Activated T-helper 17 cell treated with anti-CD3 and anti-CD28 coated beads, Interleukin-2, amount 50 U/mL, for 72 hours (primary cell): Measurements from ENCODE around the gene CTAGE9. TPM values are rescaled to one million over a fixed set of nuclear protein-coding genes. Genes with fewer than 3 reads are reported as not detected.

Experiments used
- ATAC-seq: fragments of 150-1000 bp; cut with Tn5 transposase; replicated peaks from 2 replicates; pipeline ENCODE4 v1.10.0; 2021; ENCODE audit warnings: mild to moderate bottlenecking, moderate library complexity
- H3K27ac Mint-ChIP-seq: one replicate; pipeline ENCODE4 v1.8.0; 2022; ENCODE audit warnings: mixed read lengths
- H3K27me3 Mint-ChIP-seq: one replicate; pipeline ENCODE4 v1.8.0; 2022; ENCODE audit warnings: mixed read lengths
- H3K36me3 Mint-ChIP-seq: one replicate; pipeline ENCODE4 v1.8.0; 2022; ENCODE audit warnings: low read depth, mild to moderate bottlenecking, mixed read lengths
- H3K4me1 Mint-ChIP-seq: one replicate; pipeline ENCODE4 v1.8.0; 2022; ENCODE audit warnings: mixed read lengths
- H3K4me3 Mint-ChIP-seq: one replicate; pipeline ENCODE4 v1.8.0; 2022; ENCODE audit warnings: mild to moderate bottlenecking, mixed read lengths
- H3K9me3 Mint-ChIP-seq: one replicate; pipeline ENCODE4 v1.8.0; 2022; ENCODE audit warnings: mixed read lengths
- total RNA-seq, 2 donors: library from RNA; stranded (reverse); gene quantifications; one replicate each; pipeline ENCODE4 v1.2.3, GENCODE V29; 2022

The CTAGE9 gene
- total RNA-seq, 2 donors from 2014 or later: not detected

DNA sequence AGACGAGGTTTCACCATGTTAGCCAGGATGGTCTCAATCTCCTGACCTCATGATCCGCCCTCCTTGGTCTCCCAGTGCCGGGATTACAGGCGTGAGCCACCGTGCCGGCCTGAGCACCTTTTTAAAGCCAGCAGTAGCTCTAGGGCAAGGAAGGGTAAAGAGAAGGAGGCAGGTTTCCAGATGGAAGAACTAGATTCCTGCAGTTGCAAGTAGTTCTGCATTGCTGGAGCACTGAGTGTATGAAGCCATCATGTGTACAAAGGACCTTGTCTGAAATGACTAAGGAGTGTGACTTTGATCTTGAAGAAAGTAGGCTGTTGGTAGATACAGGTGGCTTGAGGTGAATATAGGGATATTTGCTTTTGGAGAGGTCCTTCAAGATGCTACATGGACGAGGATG is 13.9 kb downstream of the CTAGE9 start:
- no peak overlapping the region for H3K4me3 Mint-ChIP-seq

DNA sequence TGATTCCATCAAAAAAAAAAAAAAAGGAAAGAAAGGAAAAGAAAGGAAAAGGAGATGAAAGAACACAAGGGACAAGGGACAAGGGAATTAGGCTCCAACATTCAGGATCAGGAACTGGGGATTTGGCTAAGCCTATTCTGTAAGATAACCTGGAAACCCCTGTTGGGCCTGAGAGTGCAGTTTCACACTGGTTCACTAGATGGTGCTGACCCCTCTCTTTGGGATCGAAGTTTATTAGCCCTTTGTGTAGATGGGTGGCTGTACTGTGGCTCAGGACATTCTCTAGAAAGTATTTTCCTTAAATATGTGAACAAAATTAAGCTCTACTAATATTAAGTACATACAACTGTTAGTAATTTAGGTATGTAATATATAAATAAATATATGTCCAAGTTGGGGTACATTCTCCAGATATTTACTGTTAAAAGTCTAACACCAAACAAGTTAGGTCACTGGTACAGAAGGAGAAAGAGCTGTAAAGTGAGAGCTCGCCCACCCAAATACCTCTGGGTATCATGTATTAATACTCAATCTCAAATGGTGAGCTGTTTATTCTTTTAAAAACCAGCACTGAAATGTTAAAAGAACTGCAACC is 15.9 kb downstream of the CTAGE9 start:
- ATAC-seq: peak; percentile 60
- no peak overlapping the region for H3K27ac Mint-ChIP-seq

More for the DNA sequence above, 13.9 kb downstream of the CTAGE9 start:
- Mint-ChIP-seq H3K9me3 (no peaks in the 10 kb centered on the region), H3K27ac (no peak overlapping the region), H3K27me3 (no peaks in the 10 kb centered on the region), H3K4me1 (no peaks in the 10 kb centered on the region), H3K36me3 (no peaks in the 10 kb centered on the region)
- ATAC-seq: no peak

GRCh38 chr6:131693384-131693783 is 17.4 kb downstream of the CTAGE9 start:
- Mint-ChIP-seq H3K4me3 (no peak overlapping the region), H3K4me1 (peaks cover 1% of the 10 kb centered on the region), H3K9me3 (no peaks in the 10 kb centered on the region), H3K36me3 (no peaks in the 10 kb centered on the region), H3K27ac (no peak overlapping the region), H3K27me3 (no peaks in the 10 kb centered on the region)
- ATAC-seq: no peak

More for the DNA sequence above, 15.9 kb downstream of the CTAGE9 start:
- Mint-ChIP-seq H3K4me1 (no peaks in the 10 kb centered on the region), H3K4me3 (no peak overlapping the region), H3K9me3 (no peaks in the 10 kb centered on the region), H3K36me3 (no peaks in the 10 kb centered on the region), H3K27me3 (no peaks in the 10 kb centered on the region)

- H3K4me3 Mint-ChIP-seq: no peak overlapping the region
- H3K9me3 Mint-ChIP-seq: no peaks in the 10 kb centered on the region
- H3K36me3 Mint-ChIP-seq: no peaks in the 10 kb centered on the region
- H3K27ac Mint-ChIP-seq: no peak overlapping the region
- no peak for ATAC-seq
- no peaks in the 10 kb centered on the region for H3K27me3 Mint-ChIP-seq
- peaks cover 6% of the 10 kb centered on the region for H3K4me1 Mint-ChIP-seq
Observed at GRCh38 chr6:131692589-131692988, 18.2 kb downstream of the CTAGE9 start.

GRCh38 chr6:131692031-131692430 is 18.8 kb downstream of the CTAGE9 start:
- Mint-ChIP-seq H3K4me1 (peaks cover 6% of the 10 kb centered on the region), H3K4me3 (no peak overlapping the region), H3K36me3 (no peaks in the 10 kb centered on the region), H3K27me3 (no peaks in the 10 kb centered on the region), H3K9me3 (no peaks in the 10 kb centered on the region), H3K27ac (no peak overlapping the region)
- ATAC-seq: no peak

GRCh38 chr6:131688286-131688685 is 22.5 kb downstream of the CTAGE9 start:
- H3K36me3 Mint-ChIP-seq: no peaks in the 10 kb centered on the region
- H3K9me3 Mint-ChIP-seq: no peaks in the 10 kb centered on the region
- peak overlapping the region; percentile 62 for H3K27ac Mint-ChIP-seq
- ATAC-seq: peak; percentile 72
- no peak overlapping the region for H3K4me3 Mint-ChIP-seq
- no peaks in the 10 kb centered on the region for H3K27me3 Mint-ChIP-seq
- H3K4me1 Mint-ChIP-seq: peaks cover 6% of the 10 kb centered on the region

- ATAC-seq: peak; percentile 28
- Mint-ChIP-seq H3K4me1 (peaks cover 6% of the 10 kb centered on the region), H3K36me3 (no peaks in the 10 kb centered on the region), H3K27ac (no peak overlapping the region), H3K9me3 (no peaks in the 10 kb centered on the region), H3K4me3 (no peak overlapping the region), H3K27me3 (no peaks in the 10 kb centered on the region)
Observed at GRCh38 chr6:131687022-131687421, 23.8 kb downstream of the CTAGE9 start.

DNA sequence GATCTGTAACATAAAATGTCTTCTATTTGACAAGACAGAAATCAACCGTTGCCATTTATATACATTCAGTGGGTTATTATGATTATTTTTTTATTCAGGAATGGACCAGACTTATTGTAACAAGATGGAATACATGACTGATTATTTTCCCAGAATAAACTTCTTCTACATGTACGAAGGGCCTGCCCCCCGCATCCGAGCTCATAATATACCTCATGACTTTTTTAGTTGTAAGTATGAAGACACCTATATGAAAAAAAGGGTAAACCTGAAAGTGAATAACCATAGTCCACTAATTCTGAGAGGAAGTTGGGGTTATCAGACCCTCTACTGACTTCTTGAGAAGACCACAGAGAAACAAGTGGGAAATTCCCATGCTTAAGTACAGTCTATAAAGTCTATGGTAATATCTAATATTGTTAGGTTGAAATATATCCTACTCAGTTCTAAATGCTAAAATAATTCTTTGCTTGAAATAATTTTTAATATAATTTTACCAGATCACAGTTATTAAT is 25.5 kb downstream of the CTAGE9 start:
- no peaks in the 10 kb centered on the region for H3K36me3 Mint-ChIP-seq
- peak; percentile 55 for ATAC-seq
- H3K27ac Mint-ChIP-seq: no peak overlapping the region
- no peak overlapping the region for H3K4me3 Mint-ChIP-seq
- no peaks in the 10 kb centered on the region for H3K9me3 Mint-ChIP-seq
- H3K4me1 Mint-ChIP-seq: peaks cover 6% of the 10 kb centered on the region
- H3K27me3 Mint-ChIP-seq: no peaks in the 10 kb centered on the region

- no peak overlapping the region for H3K4me3 Mint-ChIP-seq
- no peaks in the 10 kb centered on the region for H3K9me3 Mint-ChIP-seq
- peaks cover 6% of the 10 kb centered on the region for H3K4me1 Mint-ChIP-seq
- no peaks in the 10 kb centered on the region for H3K36me3 Mint-ChIP-seq
- H3K27ac Mint-ChIP-seq: no peak overlapping the region
- no peaks in the 10 kb centered on the region for H3K27me3 Mint-ChIP-seq
- ATAC-seq: peak; percentile 43
Observed at GRCh38 chr6:131683479-131683878, 27.3 kb downstream of the CTAGE9 start.

DNA sequence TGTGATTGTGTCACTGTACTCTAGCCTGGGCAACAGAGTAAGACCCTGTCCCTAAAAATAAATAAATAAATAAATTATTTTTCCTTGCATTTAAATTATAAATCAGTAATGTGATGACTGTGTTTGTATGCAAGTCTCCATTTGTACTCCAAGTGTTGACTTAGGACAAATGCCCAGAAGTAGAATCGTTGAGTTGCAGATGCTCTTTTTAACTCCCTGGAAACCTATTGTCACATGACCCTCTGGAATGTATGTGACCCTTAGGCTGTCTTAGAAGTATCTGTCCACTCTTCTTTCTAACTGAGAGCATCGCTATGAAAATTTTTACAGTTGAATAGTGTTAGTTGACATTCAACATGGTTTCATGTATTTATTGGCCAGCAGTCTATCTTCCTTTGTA is 28.4 kb downstream of the CTAGE9 start:
- H3K4me3 Mint-ChIP-seq: no peak overlapping the region
- H3K27me3 Mint-ChIP-seq: no peaks in the 10 kb centered on the region
- no peaks in the 10 kb centered on the region for H3K9me3 Mint-ChIP-seq
- H3K36me3 Mint-ChIP-seq: no peaks in the 10 kb centered on the region
- no peak for ATAC-seq
- no peaks in the 10 kb centered on the region for H3K4me1 Mint-ChIP-seq
- no peak overlapping the region for H3K27ac Mint-ChIP-seq

GRCh38 chr6:131681585-131681984 is 29.2 kb downstream of the CTAGE9 start:
- Mint-ChIP-seq H3K27me3 (no peaks in the 10 kb centered on the region), H3K4me1 (no peaks in the 10 kb centered on the region), H3K27ac (no peak overlapping the region), H3K36me3 (no peaks in the 10 kb centered on the region), H3K4me3 (no peak overlapping the region), H3K9me3 (no peaks in the 10 kb centered on the region)
- no peak for ATAC-seq

DNA sequence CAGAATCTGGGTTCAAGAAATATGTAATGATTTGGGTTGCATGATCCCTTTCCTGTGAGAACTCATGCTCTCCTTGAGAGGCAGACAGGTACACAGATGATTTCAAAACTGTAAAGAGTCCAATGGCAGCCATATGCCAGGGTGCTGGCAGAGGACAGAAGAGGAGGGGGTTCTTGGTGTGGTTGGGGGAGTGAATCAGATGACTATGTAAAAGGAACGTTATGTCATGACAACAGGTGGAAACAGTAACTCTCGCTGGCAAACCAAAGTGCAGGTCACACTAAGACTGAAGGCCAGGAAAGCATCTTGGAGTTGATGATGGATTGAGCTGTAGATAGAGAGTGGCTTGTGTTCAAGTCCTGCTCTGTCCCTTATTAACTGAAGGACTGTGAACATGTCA is 29.9 kb downstream of the CTAGE9 start:
- Mint-ChIP-seq H3K4me3 (no peak overlapping the region), H3K4me1 (no peaks in the 10 kb centered on the region), H3K36me3 (no peaks in the 10 kb centered on the region), H3K27ac (no peak overlapping the region), H3K9me3 (no peaks in the 10 kb centered on the region), H3K27me3 (no peaks in the 10 kb centered on the region)
- ATAC-seq: no peak

DNA sequence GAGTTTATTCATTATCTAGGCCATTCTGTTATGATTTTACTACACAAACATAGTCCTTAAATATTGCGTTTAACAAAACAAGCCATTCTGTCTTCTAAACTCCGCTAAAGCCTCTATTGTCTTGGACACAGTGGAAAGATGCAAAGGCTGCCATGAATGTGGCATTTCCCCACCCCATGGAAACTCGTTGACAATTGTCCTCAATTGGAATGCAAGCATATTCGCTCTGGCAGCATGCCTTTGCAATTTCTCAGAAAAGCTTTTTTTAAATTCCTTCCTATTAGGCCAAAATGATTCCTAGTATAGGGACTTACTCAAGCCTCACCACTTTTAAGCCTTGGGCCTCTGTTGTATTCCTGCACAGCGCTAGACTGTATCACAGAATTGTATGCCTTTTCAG is 32.4 kb downstream of the CTAGE9 start:
- no peak for ATAC-seq
- Mint-ChIP-seq H3K36me3 (no peaks in the 10 kb centered on the region), H3K27me3 (no peaks in the 10 kb centered on the region), H3K4me3 (no peak overlapping the region), H3K4me1 (no peaks in the 10 kb centered on the region), H3K9me3 (no peaks in the 10 kb centered on the region), H3K27ac (no peak overlapping the region)

GRCh38 chr6:131673184-131673583 is 37.6 kb downstream of the CTAGE9 start:
- no peaks in the 10 kb centered on the region for H3K9me3 Mint-ChIP-seq
- no peaks in the 10 kb centered on the region for H3K27me3 Mint-ChIP-seq
- ATAC-seq: no peak
- no peak overlapping the region for H3K27ac Mint-ChIP-seq
- no peak overlapping the region for H3K4me3 Mint-ChIP-seq
- H3K36me3 Mint-ChIP-seq: no peaks in the 10 kb centered on the region
- no peaks in the 10 kb centered on the region for H3K4me1 Mint-ChIP-seq

GRCh38 chr6:131669891-131670290 is 40.9 kb downstream of the CTAGE9 start:
- H3K27me3 Mint-ChIP-seq: no peaks in the 10 kb centered on the region
- H3K4me3 Mint-ChIP-seq: no peak overlapping the region
- H3K27ac Mint-ChIP-seq: no peak overlapping the region
- no peaks in the 10 kb centered on the region for H3K9me3 Mint-ChIP-seq
- H3K4me1 Mint-ChIP-seq: no peaks in the 10 kb centered on the region
- ATAC-seq: no peak
- no peaks in the 10 kb centered on the region for H3K36me3 Mint-ChIP-seq
